HepG2 (cell line): ENCODE data around the gene FXR2. TPM values are rescaled to one million over a fixed set of nuclear protein-coding genes. Genes with fewer than 3 reads are reported as not detected.
"Not testable (repeated sequence)": the region's sequence is repeated elsewhere in the genome, so short reads cannot be mapped to it uniquely, and the experiment has no call there.

Source experiments
- ATAC-seq: fragments of 200-7000 bp; cut with Tn5 transposase; 3 replicates; pipeline ENCODE4 v1.9.1; 2020; ENCODE audit warnings: mild to moderate bottlenecking, moderate library complexity
- BruUV-seq: library from RNA; stranded (reverse); fragments of 400-500 nt; replicated peaks from 2 replicates; lab custom pipeline; 2021; lab: Mats Ljungman, UMichigan
- CTCF ChIA-PET: fragments of 300-600 bp; formaldehyde crosslinking; extraction: SDS; loops from one replicate; lab custom pipeline; 2021; ENCODE audit warnings: low total read pairs, inconsistent platforms, low intra/inter-chr PET ratio; lab: Yijun Ruan, JAX
- POLR2A ChIA-PET: fragments of 350-600 bp; sonication (Branson Sonifier 250); formaldehyde crosslinking; loops from one replicate; lab custom pipeline; 2020; ENCODE audit warnings: antibody characterized with exemption, inconsistent platforms; lab: Yijun Ruan, JAX
- DNase-seq: peaks from one replicate; pipeline ENCODE4 v3.0.0-alpha.2; 2015; ENCODE audit warnings: low spot score
- FAIRE-seq: peaks from 3 replicates; lab custom pipeline; 2011; peaks lifted over from hg19 to GRCh38; lab: Jason Lieb, UNC
- H2AFZ ChIP-seq: one replicate; pipeline ENCODE4 v1.6.1; 2011; ENCODE audit warnings: low read length, inconsistent platforms
- H3K27ac ChIP-seq: fragments of 300-600 bp; 3 replicates; pipeline ENCODE4 v1.8.0; 2011; ENCODE audit warnings: mixed run types, mild to moderate bottlenecking, mixed read lengths, low read length, inconsistent platforms; ENCODE audit not compliant: insufficient read depth; ENCODE audit errors: extremely low read length
- H3K27me3 ChIP-seq, 2 experiments: fragments of 200-600 bp in 1 of 2; 2 replicates in 1 of 2; 3 replicates in 1 of 2; pipeline versions ENCODE4 v1.6.0 to v1.8.0; 2011; ENCODE audit warnings: low read length in 2 of 2, mild to moderate bottlenecking in 2 of 2, moderate library complexity in 2 of 2, inconsistent platforms in 1 of 2; ENCODE audit not compliant: insufficient read depth in 2 of 2, control insufficient read depth in 1 of 2
- H3K36me3 ChIP-seq, 2 experiments: fragments of 200-600 bp in 1 of 2; replicated peaks in 1 of 2; 2 replicates in 1 of 2; 3 replicates in 1 of 2; pipeline versions ENCODE4 v1.5.1 to v1.8.0; 2011; ENCODE audit warnings: low read length in 2 of 2, inconsistent platforms in 1 of 2; ENCODE audit not compliant: insufficient read depth in 2 of 2, control insufficient read depth in 1 of 2
- H3K4me1 ChIP-seq: 2 replicates; pipeline ENCODE4 v1.5.1; 2012; ENCODE audit warnings: low read length, inconsistent platforms; ENCODE audit not compliant: insufficient read depth
- H3K4me2 ChIP-seq: 2 replicates; pipeline ENCODE4 v1.6.0; 2011; ENCODE audit warnings: low read depth, low read length, inconsistent platforms
- H3K4me3 ChIP-seq, 3 experiments: fragments of 200-600 bp in 1 of 3; sonication (generic), shearing (Covaris generic) in 1 of 3; replicated peaks in 1 of 3; 2 replicates each; pipeline ENCODE4 v1.5.1; 2011 to 2016; ENCODE audit warnings: low read length in 3 of 3, inconsistent platforms in 2 of 3, low read depth in 2 of 3, mild to moderate bottlenecking in 2 of 3, control low read depth in 1 of 3, mixed read lengths in 1 of 3; ENCODE audit not compliant: insufficient read depth in 1 of 3
- H3K79me2 ChIP-seq: one replicate; pipeline ENCODE4 v1.6.1; 2011; ENCODE audit warnings: low read length, inconsistent platforms; ENCODE audit not compliant: insufficient read depth
- H3K9ac ChIP-seq: 2 replicates; pipeline ENCODE4 v1.6.0; 2011; ENCODE audit warnings: mild to moderate bottlenecking, low read depth, low read length, inconsistent platforms; ENCODE audit not compliant: insufficient read depth
- H3K9me3 ChIP-seq: 2 replicates; pipeline ENCODE4 v1.5.1; 2012; ENCODE audit warnings: mild to moderate bottlenecking, low read length
- H4K20me1 ChIP-seq: 2 replicates; pipeline ENCODE4 v1.6.0; 2011; ENCODE audit warnings: inconsistent platforms, mild to moderate bottlenecking, low read length, moderate library complexity; ENCODE audit not compliant: insufficient read depth
- HNF4A ChIP-seq: sonication (generic); formaldehyde crosslinking; IDR thresholded peaks from 2 replicates; pipeline ENCODE4 v1.4.0; 2020; ENCODE audit warnings: missing genetic modification reagents
- KDM1A ChIP-seq: IDR thresholded peaks from 2 replicates; pipeline ENCODE4 v1.6.1; 2016; ENCODE audit warnings: missing compliant biosample characterization
- ZMYM3 ChIP-seq: sonication (generic); formaldehyde crosslinking; IDR thresholded peaks from 2 replicates; pipeline ENCODE4 v1.5.1; 2020; ENCODE audit warnings: mild to moderate bottlenecking, missing genetic modification reagents
- ZNF460 ChIP-seq: sonication (generic); formaldehyde crosslinking; IDR thresholded peaks from 2 replicates; pipeline ENCODE4 v1.5.1; 2020; ENCODE audit warnings: missing genetic modification reagents, mild to moderate bottlenecking, borderline replicate concordance
- ZNF75D ChIP-seq: sonication (generic); formaldehyde crosslinking; IDR thresholded peaks from 2 replicates; pipeline ENCODE4 v1.8.1; 2023; ENCODE audit warnings: missing genetic modification reagents, mild to moderate bottlenecking, borderline replicate concordance
- WGBS: methylation state at CpG from one replicate; pipeline ENCODE4 v1.1.6; 2017; ENCODE audit warnings: low lambda C conversion rate; 5-methylcytosine and 5-hydroxymethylcytosine counted together
- in situ Hi-C: cut with HindIII; loops from 2 replicates; pipeline ENCODE4 v1.10.0; 2017; ENCODE audit warnings: low pct_unique_long_range_greater_than_20kb; ENCODE audit not compliant: extremely low pct_ligation_motif_present
- intact Hi-C: fragments of 100-400 bp; cut with micrococcal nuclease; formaldehyde crosslinking; loops from one replicate; pipeline ENCODE4 v1.10.0; 2022; ENCODE audit not compliant: unreplicated experiment
- polyA plus RNA-seq, 8 experiments: library from polyadenylated mRNA; depleted of rRNA in 3 of 8; stranded (reverse) in 7 of 8; unstranded in 1 of 8; fragments of >200 nt; fragmentation: Illumina TruSeq in 4 of 8; extraction: Trizol in 4 of 8; gene quantifications; 2 replicates each; pipeline versions ENCODE4 v1.2.1 to v1.2.3, GENCODE V29; 2011 to 2016; ENCODE audit warnings: low read depth in 4 of 8, missing spikeins in 1 of 8, mixed read lengths in 1 of 8; ENCODE audit not compliant: insufficient read depth in 1 of 8
- total RNA-seq, 5 experiments: library from RNA; depleted of rRNA; stranded (reverse); fragments of >200 nt; fragmentation: Illumina TruSeq; extraction: Trizol; gene quantifications; 2 replicates each; pipeline ENCODE4 v1.2.3, GENCODE V29; 2016; ENCODE audit warnings: low read depth in 1 of 5
- TF ChIP-seq, protein P1 (sequence below): sonication (generic); formaldehyde crosslinking; IDR thresholded peaks from 2 replicates; pipeline ENCODE4 v1.9.0; 2022; ENCODE audit warnings: low read depth, missing genetic modification reagents
- TF ChIP-seq, protein P2 (sequence below): sonication (generic); formaldehyde crosslinking; IDR thresholded peaks from 2 replicates; pipeline ENCODE4 v1.4.0; 2020; ENCODE audit warnings: missing genetic modification reagents
- TF ChIP-seq, protein P3 (sequence below): sonication (generic); formaldehyde crosslinking; IDR thresholded peaks from 2 replicates; pipeline ENCODE4 v1.5.0; 2020; ENCODE audit warnings: mild to moderate bottlenecking, missing genetic modification reagents

Gene FXR2
- total and polyA plus RNA-seq, 2 of the 13 experiments (the other 11 are each of a cell fraction or from before 2014, with no cell fraction given), result 20.9 to 24.4 TPM

DNA sequence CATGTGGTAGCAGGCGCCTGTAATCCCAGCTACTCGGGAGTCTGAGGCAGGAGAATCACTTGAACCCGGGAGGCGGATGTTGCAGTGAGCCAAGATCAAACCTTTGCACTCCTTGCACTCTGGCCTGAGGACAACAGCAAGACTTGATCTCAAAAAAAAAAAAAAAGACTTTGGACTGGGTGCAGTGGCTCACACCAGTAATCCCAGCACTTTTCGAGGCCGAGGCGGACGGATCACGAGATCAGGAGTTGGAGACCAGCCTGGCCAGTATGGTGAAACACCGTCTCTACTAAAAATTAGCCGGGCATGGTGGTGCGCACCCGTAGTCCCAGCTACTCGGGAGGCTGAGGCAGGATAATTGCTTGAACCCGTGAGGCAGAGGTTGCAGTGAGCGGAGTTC is 11.1 kb upstream of the FXR2 start:
- TF ChIP-seq ZNF460 (CRISPR knock-in tag), result 0 out of 2 replicates have a peak, but pooled peaks have one; percentile 13
- FAIRE-seq, H2AFZ ChIP-seq, in situ Hi-C loops, CTCF ChIA-PET, H3K4me2 ChIP-seq, H3K4me3 ChIP-seq, H3K9ac ChIP-seq, DNase-seq, H3K9me3 ChIP-seq, H3K36me3 ChIP-seq, ATAC-seq, H4K20me1 ChIP-seq, intact Hi-C loops, BruUV-seq, H3K27me3 ChIP-seq, H3K27ac ChIP-seq: not testable (repeated sequence)
- peaks cover 15% of the 10 kb centered on the region for H3K79me2 ChIP-seq
- peaks cover 55% of the 10 kb centered on the region for H3K4me1 ChIP-seq
- WGBS, result 97% methylated on average over 16 of the region's 16 CpGs
- POLR2A ChIA-PET, result interaction anchor here (1.7 to 3.2 kb wide), 7 partner anchors 8 to 61 kb away, joined by 6 to 63 read pairs (median 25); partner anchors contain the start of genes FXR2, MPDU1, TP53 and WRAP53

DNA sequence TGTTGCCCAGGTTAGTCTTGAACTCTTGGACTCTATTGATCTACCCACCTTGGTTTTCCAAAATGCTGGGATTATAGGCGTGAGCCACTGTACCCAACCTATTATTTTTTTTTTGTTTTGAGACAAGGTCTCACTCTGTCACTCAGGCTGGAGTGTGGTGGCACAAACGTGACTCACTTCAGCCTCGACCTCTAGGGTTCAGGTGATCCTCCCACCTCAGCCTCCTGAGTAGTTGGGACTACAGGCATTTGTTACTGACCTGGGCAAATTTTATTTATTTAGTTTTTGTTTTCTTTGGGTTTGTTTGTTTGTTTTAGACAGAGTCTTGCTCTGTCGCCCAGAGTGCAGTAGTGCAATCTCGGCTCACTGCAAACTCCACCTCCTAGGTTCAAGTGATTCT is 9.0 kb upstream of the FXR2 start:
- Histone ChIP-seq H4K20me1 (no peaks in the 10 kb centered on the region), H3K4me2 (no peak overlapping the region), H3K9me3 (no peaks in the 10 kb centered on the region), H3K36me3 (no peaks in the 10 kb centered on the region), H3K9ac (no peak overlapping the region), H2AFZ (no peak overlapping the region), H3K4me3 (no peak overlapping the region), H3K27me3 (no peaks in the 10 kb centered on the region; a peak in 1 of 5 replicates), H3K4me1 (peaks cover 46% of the 10 kb centered on the region), H3K27ac (no peak overlapping the region), H3K79me2 (peaks cover 15% of the 10 kb centered on the region)
- WGBS, result 14% methylated on average over 5 of the region's 5 CpGs
- intact Hi-C loops (no loop called here), in situ Hi-C loops (no loop called here)
- POLR2A ChIA-PET, result interaction anchor here (0.7 to 2.8 kb wide), 2 partner anchors 9 to 63 kb away, joined by 5 to 6 read pairs; partner anchors contain the start of genes FXR2 and TP53
- no TSS peak for BruUV-seq
- no peak for ATAC-seq
- CTCF ChIA-PET, result no interaction called here
- no peak for DNase-seq
- FAIRE-seq, result peak; percentile 66
- TF ChIP-seq HNF4A (CRISPR knock-in tag), result peak; percentile 23; the same call in 1 of the 2 replicates
- TF ChIP-seq ZNF75D, result no peak
- TF ChIP-seq ZMYM3 (CRISPR knock-in tag), result peak; percentile 72; the same call in 1 of the 2 replicates
- TF ChIP-seq, protein P1, sequence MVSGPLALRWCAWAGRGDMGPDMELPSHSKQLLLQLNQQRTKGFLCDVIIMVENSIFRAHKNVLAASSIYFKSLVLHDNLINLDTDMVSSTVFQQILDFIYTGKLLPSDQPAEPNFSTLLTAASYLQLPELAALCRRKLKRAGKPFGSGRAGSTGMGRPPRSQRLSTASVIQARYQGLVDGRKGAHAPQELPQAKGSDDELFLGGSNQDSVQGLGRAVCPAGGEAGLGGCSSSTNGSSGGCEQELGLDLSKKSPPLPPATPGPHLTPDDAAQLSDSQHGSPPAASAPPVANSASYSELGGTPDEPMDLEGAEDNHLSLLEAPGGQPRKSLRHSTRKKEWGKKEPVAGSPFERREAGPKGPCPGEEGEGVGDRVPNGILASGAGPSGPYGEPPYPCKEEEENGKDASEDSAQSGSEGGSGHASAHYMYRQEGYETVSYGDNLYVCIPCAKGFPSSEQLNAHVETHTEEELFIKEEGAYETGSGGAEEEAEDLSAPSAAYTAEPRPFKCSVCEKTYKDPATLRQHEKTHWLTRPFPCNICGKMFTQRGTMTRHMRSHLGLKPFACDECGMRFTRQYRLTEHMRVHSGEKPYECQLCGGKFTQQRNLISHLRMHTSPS, result peak; percentile 37; the same call in 1 of the 2 replicates
- TF ChIP-seq, protein P2, sequence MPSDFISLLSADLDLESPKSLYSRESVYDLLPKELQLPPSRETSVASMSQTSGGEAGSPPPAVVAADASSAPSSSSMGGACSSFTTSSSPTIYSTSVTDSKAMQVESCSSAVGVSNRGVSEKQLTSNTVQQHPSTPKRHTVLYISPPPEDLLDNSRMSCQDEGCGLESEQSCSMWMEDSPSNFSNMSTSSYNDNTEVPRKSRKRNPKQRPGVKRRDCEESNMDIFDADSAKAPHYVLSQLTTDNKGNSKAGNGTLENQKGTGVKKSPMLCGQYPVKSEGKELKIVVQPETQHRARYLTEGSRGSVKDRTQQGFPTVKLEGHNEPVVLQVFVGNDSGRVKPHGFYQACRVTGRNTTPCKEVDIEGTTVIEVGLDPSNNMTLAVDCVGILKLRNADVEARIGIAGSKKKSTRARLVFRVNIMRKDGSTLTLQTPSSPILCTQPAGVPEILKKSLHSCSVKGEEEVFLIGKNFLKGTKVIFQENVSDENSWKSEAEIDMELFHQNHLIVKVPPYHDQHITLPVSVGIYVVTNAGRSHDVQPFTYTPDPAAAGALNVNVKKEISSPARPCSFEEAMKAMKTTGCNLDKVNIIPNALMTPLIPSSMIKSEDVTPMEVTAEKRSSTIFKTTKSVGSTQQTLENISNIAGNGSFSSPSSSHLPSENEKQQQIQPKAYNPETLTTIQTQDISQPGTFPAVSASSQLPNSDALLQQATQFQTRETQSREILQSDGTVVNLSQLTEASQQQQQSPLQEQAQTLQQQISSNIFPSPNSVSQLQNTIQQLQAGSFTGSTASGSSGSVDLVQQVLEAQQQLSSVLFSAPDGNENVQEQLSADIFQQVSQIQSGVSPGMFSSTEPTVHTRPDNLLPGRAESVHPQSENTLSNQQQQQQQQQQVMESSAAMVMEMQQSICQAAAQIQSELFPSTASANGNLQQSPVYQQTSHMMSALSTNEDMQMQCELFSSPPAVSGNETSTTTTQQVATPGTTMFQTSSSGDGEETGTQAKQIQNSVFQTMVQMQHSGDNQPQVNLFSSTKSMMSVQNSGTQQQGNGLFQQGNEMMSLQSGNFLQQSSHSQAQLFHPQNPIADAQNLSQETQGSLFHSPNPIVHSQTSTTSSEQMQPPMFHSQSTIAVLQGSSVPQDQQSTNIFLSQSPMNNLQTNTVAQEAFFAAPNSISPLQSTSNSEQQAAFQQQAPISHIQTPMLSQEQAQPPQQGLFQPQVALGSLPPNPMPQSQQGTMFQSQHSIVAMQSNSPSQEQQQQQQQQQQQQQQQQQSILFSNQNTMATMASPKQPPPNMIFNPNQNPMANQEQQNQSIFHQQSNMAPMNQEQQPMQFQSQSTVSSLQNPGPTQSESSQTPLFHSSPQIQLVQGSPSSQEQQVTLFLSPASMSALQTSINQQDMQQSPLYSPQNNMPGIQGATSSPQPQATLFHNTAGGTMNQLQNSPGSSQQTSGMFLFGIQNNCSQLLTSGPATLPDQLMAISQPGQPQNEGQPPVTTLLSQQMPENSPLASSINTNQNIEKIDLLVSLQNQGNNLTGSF (CRISPR knock-in tag), result no peak
- TF ChIP-seq, protein P3, sequence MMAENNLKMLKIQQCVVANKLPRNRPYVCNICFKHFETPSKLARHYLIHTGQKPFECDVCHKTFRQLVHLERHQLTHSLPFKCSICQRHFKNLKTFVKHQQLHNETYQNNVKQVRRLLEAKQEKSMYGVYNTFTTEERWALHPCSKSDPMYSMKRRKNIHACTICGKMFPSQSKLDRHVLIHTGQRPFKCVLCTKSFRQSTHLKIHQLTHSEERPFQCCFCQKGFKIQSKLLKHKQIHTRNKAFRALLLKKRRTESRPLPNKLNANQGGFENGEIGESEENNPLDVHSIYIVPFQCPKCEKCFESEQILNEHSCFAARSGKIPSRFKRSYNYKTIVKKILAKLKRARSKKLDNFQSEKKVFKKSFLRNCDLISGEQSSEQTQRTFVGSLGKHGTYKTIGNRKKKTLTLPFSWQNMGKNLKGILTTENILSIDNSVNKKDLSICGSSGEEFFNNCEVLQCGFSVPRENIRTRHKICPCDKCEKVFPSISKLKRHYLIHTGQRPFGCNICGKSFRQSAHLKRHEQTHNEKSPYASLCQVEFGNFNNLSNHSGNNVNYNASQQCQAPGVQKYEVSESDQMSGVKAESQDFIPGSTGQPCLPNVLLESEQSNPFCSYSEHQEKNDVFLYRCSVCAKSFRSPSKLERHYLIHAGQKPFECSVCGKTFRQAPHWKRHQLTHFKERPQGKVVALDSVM (CRISPR knock-in tag), result peak; percentile 98
- TF ChIP-seq KDM1A (CRISPR knock-in tag), result 0 out of 2 replicates have a peak, but pooled peaks have one; percentile 36
